ENCODE results near the gene GPRC5D. TPM values are rescaled to one million over a fixed set of nuclear protein-coding genes. Genes with fewer than 3 reads are reported as not detected.

The GPRC5D gene
- total RNA-seq, 4 donors from 2014 or later = 0.95 TPM; not detected in 3

DNA sequence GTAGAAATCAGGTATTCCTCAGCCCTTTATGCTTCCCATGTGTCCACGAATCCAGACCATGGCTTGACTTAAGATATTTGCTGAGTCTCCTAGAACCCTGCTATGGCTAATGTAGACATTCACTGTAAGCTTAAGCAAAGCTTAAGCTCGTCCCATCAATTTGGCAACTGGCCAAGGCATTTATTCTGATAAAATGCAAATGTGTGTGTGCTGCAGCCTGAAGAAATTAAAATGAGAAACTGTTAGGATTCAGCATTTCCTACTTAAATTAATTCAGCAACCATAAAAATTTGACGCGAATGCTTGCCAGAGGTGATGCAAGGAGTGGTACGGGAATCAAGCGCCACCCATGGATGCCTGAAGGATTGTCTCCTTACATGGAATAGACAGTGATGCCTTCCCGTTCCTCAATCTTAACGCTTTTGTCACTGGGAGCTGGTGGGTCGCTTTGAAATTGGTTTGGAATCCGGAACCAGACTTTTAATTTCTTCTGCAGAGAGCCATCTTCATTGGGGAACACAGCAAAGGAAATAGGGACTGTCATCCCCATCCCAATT, 34.9 kb upstream of the GPRC5D start:
- peaks cover 0 to 17% (median 0%) of the 10 kb centered on the region in 3 donors for H3K4me1 ChIP-seq
- intact Hi-C loops (cut with DNase I) = loop anchor here (10.0 kb wide), 1 partner anchor 72 kb away; no protein-coding TSS in a partner anchor
- peaks cover 0 to 62% (median 17%) of the 10 kb centered on the region in 3 donors for H3K36me3 ChIP-seq
- no peak for DNase-seq
- 78 to 85% methylated on average over 10 of the region's 10 CpGs for WGBS, 2 donors
- no peak for TF ChIP-seq POLR2A (IDR thresholded peaks at IDR 0.05)
- H3K27me3 ChIP-seq = no peaks in the 10 kb centered on the region
- no peak overlapping the region for H3K27ac ChIP-seq
- no peak overlapping the region for H3K4me3 ChIP-seq
- H3K9me3 ChIP-seq = no peaks in the 10 kb centered on the region

- Histone ChIP-seq H3K4me3 (no peak overlapping the region), H3K9me3 (no peaks in the 10 kb centered on the region), H3K27ac (no peak overlapping the region), H3K36me3 (peaks cover 0 to 71% (median 17%) of the 10 kb centered on the region in 3 donors), H3K4me1 (peaks cover 0 to 9% (median 0%) of the 10 kb centered on the region in 3 donors), H3K27me3 (no peaks in the 10 kb centered on the region)
- intact Hi-C loops (cut with DNase I) = loop anchor here (10.0 kb wide), 1 partner anchor 71 kb away; no protein-coding TSS in a partner anchor
- DNase-seq = no peak
- WGBS, 2 donors = 75 to 91% methylated on average over 4 of the region's 4 CpGs
- TF ChIP-seq, protein P1, sequence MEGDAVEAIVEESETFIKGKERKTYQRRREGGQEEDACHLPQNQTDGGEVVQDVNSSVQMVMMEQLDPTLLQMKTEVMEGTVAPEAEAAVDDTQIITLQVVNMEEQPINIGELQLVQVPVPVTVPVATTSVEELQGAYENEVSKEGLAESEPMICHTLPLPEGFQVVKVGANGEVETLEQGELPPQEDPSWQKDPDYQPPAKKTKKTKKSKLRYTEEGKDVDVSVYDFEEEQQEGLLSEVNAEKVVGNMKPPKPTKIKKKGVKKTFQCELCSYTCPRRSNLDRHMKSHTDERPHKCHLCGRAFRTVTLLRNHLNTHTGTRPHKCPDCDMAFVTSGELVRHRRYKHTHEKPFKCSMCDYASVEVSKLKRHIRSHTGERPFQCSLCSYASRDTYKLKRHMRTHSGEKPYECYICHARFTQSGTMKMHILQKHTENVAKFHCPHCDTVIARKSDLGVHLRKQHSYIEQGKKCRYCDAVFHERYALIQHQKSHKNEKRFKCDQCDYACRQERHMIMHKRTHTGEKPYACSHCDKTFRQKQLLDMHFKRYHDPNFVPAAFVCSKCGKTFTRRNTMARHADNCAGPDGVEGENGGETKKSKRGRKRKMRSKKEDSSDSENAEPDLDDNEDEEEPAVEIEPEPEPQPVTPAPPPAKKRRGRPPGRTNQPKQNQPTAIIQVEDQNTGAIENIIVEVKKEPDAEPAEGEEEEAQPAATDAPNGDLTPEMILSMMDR (IDR thresholded peaks at IDR 0.05) = peak in 4 of 6 experiments; percentile 35 to 60 (median 40)
- no peak for TF ChIP-seq POLR2A (IDR thresholded peaks at IDR 0.05)
Observed at GRCh38 chr12:12985817-12986408, 33.9 kb upstream of the GPRC5D start.

GRCh38 chr12:12984149-12984548, 32.2 kb upstream of the GPRC5D start:
- no peak for DNase-seq
- TF ChIP-seq, protein P1 (IDR thresholded peaks at IDR 0.05) = no peak
- no peak for TF ChIP-seq POLR2A (IDR thresholded peaks at IDR 0.05)
- Histone ChIP-seq H3K4me3 (no peak overlapping the region), H3K9me3 (no peaks in the 10 kb centered on the region), H3K4me1 (peaks cover 0 to 23% (median 11%) of the 10 kb centered on the region in 3 donors), H3K27ac (no peak overlapping the region), H3K36me3 (peaks cover 0 to 85% (median 17%) of the 10 kb centered on the region in 3 donors), H3K27me3 (no peaks in the 10 kb centered on the region)
- 81 to 88% methylated on average over 5 of the region's 5 CpGs for WGBS, 2 donors
- intact Hi-C loops (cut with DNase I) = loop anchor here (10.0 kb wide), 1 partner anchor 69 kb away; no protein-coding TSS in a partner anchor

- DNase-seq = no peak
Observed at GRCh38 chr12:12983420-12984035, 31.6 kb upstream of the GPRC5D start.

DNA sequence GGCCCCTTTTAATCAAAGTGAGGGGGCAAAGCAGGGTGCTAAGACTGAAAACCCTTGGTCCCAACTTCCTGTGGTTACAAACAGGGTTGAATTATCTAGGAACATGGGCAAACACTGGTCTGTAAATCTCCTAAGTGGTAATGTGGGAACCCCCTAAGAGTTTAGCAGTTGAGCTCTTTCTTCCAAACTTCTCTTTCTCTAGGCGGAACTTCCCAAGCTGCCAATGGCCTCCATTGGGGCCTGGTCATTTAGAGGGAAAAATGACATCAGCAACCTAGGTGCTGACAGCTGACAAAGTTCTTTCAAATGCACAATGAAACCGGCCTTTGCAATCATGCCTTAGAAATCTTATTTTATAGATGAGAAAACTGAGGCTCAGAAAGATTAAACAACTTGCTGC, 30.4 kb upstream of the GPRC5D start:
- peaks cover 0 to 76% (median 13%) of the 10 kb centered on the region in 3 donors for H3K36me3 ChIP-seq

More at GRCh38 chr12:12983420-12984035, 31.6 kb upstream of the GPRC5D start:
- H3K36me3 ChIP-seq = peaks cover 0 to 84% (median 13%) of the 10 kb centered on the region in 3 donors
- no peaks in the 10 kb centered on the region for H3K27me3 ChIP-seq
- H3K9me3 ChIP-seq = no peaks in the 10 kb centered on the region
- WGBS, 2 donors = 47 to 48% methylated on average over 9 of the region's 9 CpGs
- intact Hi-C loops (cut with DNase I) = loop anchor here (10.0 kb wide), 1 partner anchor 69 kb away; no protein-coding TSS in a partner anchor
- H3K4me1 ChIP-seq = peaks cover 0 to 26% (median 11%) of the 10 kb centered on the region in 3 donors
- TF ChIP-seq POLR2A (IDR thresholded peaks at IDR 0.05) = no peak
- TF ChIP-seq, protein P1 (IDR thresholded peaks at IDR 0.05) = peak in 5 of 6 experiments; percentile 45 to 72 (median 58)
- H3K27ac ChIP-seq = peak overlapping the region in 1 of 4 donors; percentile 11
- H3K4me3 ChIP-seq = no peak overlapping the region

More for the DNA sequence above, 30.4 kb upstream of the GPRC5D start:
- TF ChIP-seq, protein P1 (IDR thresholded peaks at IDR 0.05) = no peak
- no peak for TF ChIP-seq POLR2A (IDR thresholded peaks at IDR 0.05)
- intact Hi-C loops (cut with DNase I) = loop anchor here (10.0 kb wide), 1 partner anchor 68 kb away; no protein-coding TSS in a partner anchor
- H3K4me3 ChIP-seq = no peak overlapping the region
- peaks cover 0 to 26% (median 11%) of the 10 kb centered on the region in 3 donors for H3K4me1 ChIP-seq
- no peak overlapping the region for H3K27ac ChIP-seq
- DNase-seq = no peak
- no peaks in the 10 kb centered on the region for H3K27me3 ChIP-seq
- no peaks in the 10 kb centered on the region for H3K9me3 ChIP-seq
- WGBS, 2 donors = 91 to 94% methylated on average over 2 of the region's 2 CpGs
